Activated naive CD8-positive, alpha-beta T cell treated with anti-CD3 and anti-CD28 coated beads, Interleukin-2, amount 10 ng/mL, durations not matched to agents 7 days and 5 days (primary cell): ENCODE results near the gene RBAK. TPM values are rescaled to one million over a fixed set of nuclear protein-coding genes. Genes with fewer than 3 reads are reported as not detected.
"Not testable (repeated sequence)": the region's sequence is repeated elsewhere in the genome, so short reads cannot be mapped to it uniquely, and the experiment has no call there.

Experiments
- ATAC-seq: fragments of 150-1000 bp; cut with Tn5 transposase; one replicate; pipeline ENCODE4 v1.10.0; 2021; ENCODE audit warnings: low read depth, moderate library complexity
- POLR2A ChIA-PET: fragments of 350-600 bp; sonication (Branson Sonifier 250); formaldehyde crosslinking; loops from one replicate; lab custom pipeline; 2021; ENCODE audit warnings: antibody characterized with exemption; lab: Charles Lee
- DNase-seq: peaks from one replicate; pipeline ENCODE4 v3.0.0; 2021
- H3K27ac Mint-ChIP-seq: one replicate; pipeline ENCODE4 v1.8.0; 2022; ENCODE audit warnings: mild to moderate bottlenecking, mixed read lengths
- H3K27me3 Mint-ChIP-seq: one replicate; pipeline ENCODE4 v1.8.0; 2022; ENCODE audit warnings: mild to moderate bottlenecking, moderate library complexity, mixed read lengths
- H3K36me3 Mint-ChIP-seq: one replicate; pipeline ENCODE4 v1.8.0; 2021; ENCODE audit warnings: mild to moderate bottlenecking, mixed read lengths
- H3K4me1 Mint-ChIP-seq: one replicate; pipeline ENCODE4 v1.8.0; 2021; ENCODE audit warnings: mixed read lengths
- H3K4me3 Mint-ChIP-seq: one replicate; pipeline ENCODE4 v1.8.0; 2022; ENCODE audit warnings: mild to moderate bottlenecking, moderate library complexity, mixed read lengths
- H3K9me3 Mint-ChIP-seq: one replicate; pipeline ENCODE4 v1.8.0; 2021; ENCODE audit warnings: mixed read lengths
- total RNA-seq, 2 experiments: library from RNA; stranded (reverse); gene quantifications; one replicate each; pipeline ENCODE4 v1.2.3, GENCODE V29; 2021

The RBAK gene
- total RNA-seq, 2 experiments from 2014 or later: 17.0 to 17.3 TPM

DNA sequence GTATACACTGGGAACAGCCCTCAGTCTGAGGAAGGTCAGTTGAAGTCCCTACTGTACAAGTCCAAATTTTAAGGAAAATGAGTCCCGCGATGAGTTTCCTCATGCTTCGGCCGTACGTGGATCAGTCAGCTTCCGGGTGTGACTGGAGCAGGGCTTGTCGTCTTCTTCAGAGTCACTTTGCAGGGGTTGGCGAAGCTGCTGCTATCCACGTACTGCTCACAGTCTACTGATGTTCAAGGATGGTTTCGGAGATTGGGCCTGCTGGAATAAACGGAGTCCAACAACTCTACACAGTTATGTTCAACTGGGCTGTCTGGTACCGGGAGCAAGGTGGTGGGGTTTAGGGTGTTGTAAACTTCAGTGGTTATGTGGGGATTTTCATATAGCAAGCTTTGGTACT, 22.0 kb upstream of the RBAK start:
- H3K27ac Mint-ChIP-seq: not testable (repeated sequence)

DNA sequence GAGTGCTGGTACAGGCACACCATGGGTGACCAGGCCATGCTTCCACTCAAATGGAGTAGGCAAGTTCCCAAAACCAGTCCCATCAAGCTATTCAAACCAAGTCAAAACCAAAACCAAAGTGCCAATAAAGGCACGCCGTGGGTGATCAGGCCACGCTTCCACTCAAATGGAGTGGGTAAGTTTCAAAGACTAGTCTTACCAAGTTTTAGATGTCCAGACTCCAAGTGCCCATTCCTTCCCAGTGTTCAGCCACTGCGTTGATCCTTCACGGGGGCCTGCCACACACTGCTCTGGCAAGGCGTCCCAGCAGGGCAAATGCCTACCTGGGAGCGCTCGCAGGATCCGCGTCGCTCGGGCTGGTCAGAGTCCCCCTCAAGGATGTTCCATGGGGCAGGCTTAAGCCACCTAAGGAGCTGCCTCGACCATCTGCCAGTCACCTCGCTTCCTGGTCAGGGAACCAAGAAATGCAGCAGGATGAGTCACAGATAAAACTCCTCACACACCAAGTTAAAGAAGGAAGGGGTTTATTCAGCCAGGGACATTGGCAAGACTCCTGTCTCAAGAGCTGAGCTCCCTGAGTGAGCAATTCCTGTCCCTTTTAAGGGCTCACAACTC, 17.8 kb upstream of the RBAK start:
- H3K27me3 Mint-ChIP-seq, H3K4me1 Mint-ChIP-seq, H3K4me3 Mint-ChIP-seq, H3K9me3 Mint-ChIP-seq, H3K27ac Mint-ChIP-seq, DNase-seq, POLR2A ChIA-PET, ATAC-seq: not testable (repeated sequence)
- H3K36me3 Mint-ChIP-seq: peaks cover 15% of the 10 kb centered on the region

More for the DNA sequence above, 22.0 kb upstream of the RBAK start:
- ATAC-seq, H3K4me3 Mint-ChIP-seq, H3K9me3 Mint-ChIP-seq, DNase-seq, POLR2A ChIA-PET, H3K27me3 Mint-ChIP-seq, H3K4me1 Mint-ChIP-seq: not testable (repeated sequence)
- H3K36me3 Mint-ChIP-seq: peaks cover 23% of the 10 kb centered on the region

DNA sequence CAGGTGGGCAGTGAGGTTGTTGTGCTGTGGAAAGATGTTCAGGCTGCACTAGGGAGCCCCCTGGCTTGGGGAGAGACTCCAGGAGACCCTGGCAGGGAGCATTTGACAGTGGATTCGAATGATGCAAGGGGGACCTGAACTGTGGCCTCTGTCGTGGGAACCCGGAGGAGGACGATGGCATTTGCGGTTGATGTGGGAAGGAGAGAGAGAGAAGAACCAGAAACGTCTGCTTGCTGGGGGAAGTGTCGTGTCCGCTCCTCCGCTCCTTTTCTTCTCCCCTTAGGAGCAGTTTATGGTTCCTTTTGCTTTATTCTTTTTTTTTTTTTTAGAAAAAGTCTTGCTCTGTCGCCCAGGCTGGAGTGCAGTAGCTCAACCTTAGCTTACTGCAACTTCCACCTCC, 12.5 kb upstream of the RBAK start:
- H3K36me3 Mint-ChIP-seq, H3K27me3 Mint-ChIP-seq, H3K27ac Mint-ChIP-seq, DNase-seq, H3K4me3 Mint-ChIP-seq, H3K4me1 Mint-ChIP-seq, H3K9me3 Mint-ChIP-seq, ATAC-seq, POLR2A ChIA-PET: not testable (repeated sequence)

DNA sequence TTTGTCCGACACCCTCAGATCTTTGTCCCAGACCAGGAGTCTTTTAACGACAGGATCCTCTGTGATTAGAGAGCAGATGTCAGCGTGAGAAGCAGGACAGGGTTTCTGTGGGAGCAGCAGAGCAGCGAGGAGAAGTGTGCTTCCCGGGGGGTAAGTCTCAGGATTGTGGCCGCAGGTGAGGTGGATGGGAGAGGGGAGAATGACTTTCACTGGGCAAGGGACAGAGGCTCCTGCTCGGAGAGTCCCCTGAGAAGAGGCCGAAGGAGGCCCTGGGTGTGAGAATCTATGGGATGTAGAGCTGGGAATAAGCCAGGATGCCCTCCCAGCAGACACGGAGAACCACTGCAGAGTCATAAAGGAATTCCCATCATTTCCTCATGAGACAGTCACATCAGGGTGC, 10.4 kb upstream of the RBAK start:
- ATAC-seq: no peak
- no peak for DNase-seq
- H3K27ac Mint-ChIP-seq: no peak overlapping the region
- no peak overlapping the region for H3K4me3 Mint-ChIP-seq
- H3K4me1 Mint-ChIP-seq: no peaks in the 10 kb centered on the region
- no peaks in the 10 kb centered on the region for H3K9me3 Mint-ChIP-seq
- H3K27me3 Mint-ChIP-seq: no peaks in the 10 kb centered on the region
- no peaks in the 10 kb centered on the region for H3K36me3 Mint-ChIP-seq
- POLR2A ChIA-PET: no interaction called here

DNA sequence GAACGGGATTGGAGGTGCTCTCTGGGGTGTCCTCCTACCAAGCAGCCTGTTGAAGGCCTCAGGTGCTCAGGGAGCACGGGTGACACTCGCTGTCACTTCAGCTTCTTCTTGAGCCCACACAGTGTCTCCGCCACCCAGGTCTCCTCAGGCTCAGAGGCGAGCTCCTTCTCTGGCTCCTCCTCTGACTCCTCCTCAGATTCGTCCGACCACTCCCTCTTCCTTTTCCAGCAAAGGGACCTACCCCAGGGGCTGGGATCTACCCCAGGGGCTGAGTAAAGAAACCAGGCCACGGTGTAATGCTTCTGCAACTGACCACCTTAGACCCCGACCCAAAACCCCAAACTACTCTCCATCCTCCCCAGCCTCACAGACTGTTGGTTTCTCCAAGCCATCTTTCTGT, 9.2 kb upstream of the RBAK start:
- H3K36me3 Mint-ChIP-seq: no peaks in the 10 kb centered on the region
- ATAC-seq (no peak), DNase-seq (no peak)
- POLR2A ChIA-PET: no interaction called here
- H3K27ac Mint-ChIP-seq: no peak overlapping the region
- no peak overlapping the region for H3K4me3 Mint-ChIP-seq
- no peaks in the 10 kb centered on the region for H3K9me3 Mint-ChIP-seq
- peaks cover 7% of the 10 kb centered on the region for H3K4me1 Mint-ChIP-seq
- H3K27me3 Mint-ChIP-seq: no peaks in the 10 kb centered on the region

DNA sequence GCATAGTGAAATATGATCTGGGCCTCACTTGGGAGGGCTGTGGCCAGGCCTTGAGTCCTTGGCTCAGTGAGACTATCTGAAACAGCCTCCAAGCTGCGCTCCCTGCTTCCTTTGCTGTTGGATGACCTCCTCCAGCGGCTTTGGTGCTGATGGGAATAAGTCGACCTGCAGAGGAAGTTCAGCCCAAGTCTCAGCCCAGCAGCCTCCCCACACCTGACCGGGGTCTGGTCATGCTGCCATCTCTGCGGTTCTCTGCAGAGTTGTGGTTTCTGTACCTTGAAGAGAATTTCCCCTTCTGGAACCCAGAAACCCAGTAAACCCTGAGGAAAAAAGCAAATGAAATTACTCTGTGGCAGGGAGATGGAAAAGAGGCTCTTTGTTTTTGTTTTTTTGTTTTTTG, 4.6 kb upstream of the RBAK start:
- Mint-ChIP-seq H3K4me1 (peaks cover 14% of the 10 kb centered on the region), H3K27ac (no peak overlapping the region), H3K9me3 (no peaks in the 10 kb centered on the region), H3K27me3 (no peaks in the 10 kb centered on the region), H3K36me3 (peaks cover 4% of the 10 kb centered on the region), H3K4me3 (no peak overlapping the region)
- ATAC-seq (no peak), DNase-seq (peak; percentile 34)
- POLR2A ChIA-PET: no interaction called here

DNA sequence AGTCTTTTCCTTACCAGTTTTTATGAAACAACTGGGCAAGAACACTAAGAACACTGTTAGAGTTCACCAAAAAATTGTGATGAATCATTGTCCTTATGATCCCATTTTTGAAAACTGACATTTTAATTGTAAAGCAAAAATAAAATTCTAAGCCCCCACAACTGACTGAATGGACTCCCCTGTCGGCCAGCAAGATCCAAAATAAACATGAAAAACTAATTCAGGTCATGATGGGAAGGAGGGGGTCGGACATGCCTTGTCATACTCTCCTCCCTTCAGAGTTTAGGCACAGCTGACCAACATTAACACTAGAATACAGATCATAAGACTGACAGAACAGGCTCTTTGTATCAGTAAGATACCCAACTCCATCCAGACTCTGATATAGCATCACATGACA, 2.0 kb upstream of the RBAK start:
- no peaks in the 10 kb centered on the region for H3K9me3 Mint-ChIP-seq
- DNase-seq (no peak), ATAC-seq (no peak)
- peaks cover 17% of the 10 kb centered on the region for H3K36me3 Mint-ChIP-seq
- no peaks in the 10 kb centered on the region for H3K27me3 Mint-ChIP-seq
- H3K27ac Mint-ChIP-seq: no peak overlapping the region
- peaks cover 20% of the 10 kb centered on the region for H3K4me1 Mint-ChIP-seq
- POLR2A ChIA-PET: no interaction called here
- H3K4me3 Mint-ChIP-seq: no peak overlapping the region

DNA sequence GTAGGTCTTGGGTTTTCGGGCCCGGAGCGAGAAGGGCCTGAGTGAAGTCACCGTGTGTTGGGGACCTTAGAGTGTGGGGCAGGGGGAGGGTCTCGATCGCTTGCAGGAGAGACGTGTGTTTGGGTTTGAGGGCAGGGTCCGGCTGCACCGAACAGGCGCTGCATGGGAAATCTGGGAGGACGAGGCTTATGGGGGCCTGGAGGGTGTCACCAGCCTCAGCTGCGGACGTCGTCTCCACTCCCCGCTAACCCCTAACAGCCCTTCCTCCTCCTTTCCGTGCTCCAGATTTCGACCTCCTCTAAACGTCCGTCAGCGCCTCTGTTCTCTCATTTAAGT, 705 bp downstream of the RBAK start:
- ATAC-seq, H3K27me3 Mint-ChIP-seq, H3K9me3 Mint-ChIP-seq, DNase-seq: not testable (repeated sequence)
- POLR2A ChIA-PET: interaction anchor here (1.4 kb wide), 2 partner anchors 13 to 72 kb away, joined by 4 read pairs; no protein-coding TSS in a partner anchor
- H3K4me1 Mint-ChIP-seq: peaks cover 17% of the 10 kb centered on the region
- peak overlapping the region; percentile 98 for H3K4me3 Mint-ChIP-seq
- H3K36me3 Mint-ChIP-seq: peaks cover 40% of the 10 kb centered on the region
- peak overlapping the region; percentile 92 for H3K27ac Mint-ChIP-seq

DNA sequence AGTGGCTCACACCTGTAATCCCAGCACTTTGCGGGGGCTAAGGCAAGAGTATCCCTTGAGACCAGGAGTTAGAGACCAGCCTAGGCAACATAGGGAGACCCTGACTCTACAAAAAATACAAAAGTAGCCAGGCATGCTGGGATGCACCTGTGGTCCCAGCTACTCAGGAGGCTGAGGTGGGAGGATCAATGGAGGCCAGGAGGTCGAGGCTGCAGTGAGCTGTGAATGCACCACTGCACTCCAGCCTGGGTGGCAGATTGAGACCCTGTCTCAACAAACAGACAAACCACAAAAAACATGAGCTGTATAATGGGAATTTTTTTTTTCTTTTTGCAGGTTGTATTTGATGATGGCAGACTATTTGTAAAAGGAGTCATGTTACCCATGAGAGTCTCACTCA, 1.5 kb downstream of the RBAK start:
- ATAC-seq, H3K27me3 Mint-ChIP-seq, DNase-seq, POLR2A ChIA-PET, H3K27ac Mint-ChIP-seq: not testable (repeated sequence)
- H3K4me3 Mint-ChIP-seq: peak overlapping the region; percentile 98
- peaks cover 48% of the 10 kb centered on the region for H3K36me3 Mint-ChIP-seq
- peaks cover 14% of the 10 kb centered on the region for H3K4me1 Mint-ChIP-seq
- H3K9me3 Mint-ChIP-seq: peaks cover 14% of the 10 kb centered on the region

DNA sequence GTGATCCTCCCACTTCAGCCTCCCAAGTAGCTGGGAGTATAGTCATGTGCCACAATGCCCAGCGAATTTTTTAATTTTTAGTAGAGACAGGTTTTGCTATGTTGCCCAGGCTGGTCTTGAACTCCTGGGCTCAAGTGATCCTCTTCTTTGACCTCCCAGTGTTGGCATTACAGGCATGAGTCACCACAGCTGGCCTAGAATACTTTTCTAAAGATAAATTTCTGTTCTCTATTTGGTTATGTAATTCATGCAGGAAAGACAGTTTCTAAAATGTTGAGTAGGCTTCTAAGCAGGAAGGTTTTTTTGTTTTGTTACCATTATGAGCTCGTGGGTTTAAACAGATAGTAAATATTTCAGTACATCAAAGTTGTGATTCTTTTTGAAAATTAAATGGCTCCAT, 5.0 kb downstream of the RBAK start:
- DNase-seq (no peak), ATAC-seq (no peak)
- POLR2A ChIA-PET: no interaction called here

DNA sequence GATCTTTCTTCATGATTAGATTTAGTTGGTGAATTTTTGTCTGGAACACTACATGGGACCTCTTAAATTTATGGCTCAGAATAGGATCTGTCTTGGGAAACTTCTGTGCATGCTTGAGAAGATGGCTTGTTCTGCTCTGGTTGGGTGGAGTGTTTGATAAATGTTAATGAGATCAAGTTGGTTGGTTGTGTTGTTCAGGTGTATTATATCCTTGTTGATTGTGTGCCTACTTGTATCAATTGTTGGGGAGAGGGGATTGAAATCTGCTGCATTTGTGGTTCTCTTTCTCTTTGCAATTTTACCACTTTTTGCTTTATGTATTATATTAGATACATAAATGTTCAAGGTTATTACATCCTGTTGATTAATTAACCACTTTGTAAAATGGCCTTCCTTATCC, 6.1 kb downstream of the RBAK start:
- H3K4me3 Mint-ChIP-seq, ATAC-seq, H3K27me3 Mint-ChIP-seq, DNase-seq, POLR2A ChIA-PET: not testable (repeated sequence)
- Mint-ChIP-seq H3K9me3 (peaks cover 36% of the 10 kb centered on the region), H3K36me3 (peaks cover 84% of the 10 kb centered on the region), H3K27ac (peak overlapping the region; percentile 22), H3K4me1 (peaks cover 11% of the 10 kb centered on the region)

More for the DNA sequence above, 5.0 kb downstream of the RBAK start:
- H3K27ac Mint-ChIP-seq: no peak overlapping the region
- peaks cover 78% of the 10 kb centered on the region for H3K36me3 Mint-ChIP-seq
- H3K27me3 Mint-ChIP-seq: no peaks in the 10 kb centered on the region
- peaks cover 13% of the 10 kb centered on the region for H3K4me1 Mint-ChIP-seq
- no peak overlapping the region for H3K4me3 Mint-ChIP-seq
- peaks cover 31% of the 10 kb centered on the region for H3K9me3 Mint-ChIP-seq

DNA sequence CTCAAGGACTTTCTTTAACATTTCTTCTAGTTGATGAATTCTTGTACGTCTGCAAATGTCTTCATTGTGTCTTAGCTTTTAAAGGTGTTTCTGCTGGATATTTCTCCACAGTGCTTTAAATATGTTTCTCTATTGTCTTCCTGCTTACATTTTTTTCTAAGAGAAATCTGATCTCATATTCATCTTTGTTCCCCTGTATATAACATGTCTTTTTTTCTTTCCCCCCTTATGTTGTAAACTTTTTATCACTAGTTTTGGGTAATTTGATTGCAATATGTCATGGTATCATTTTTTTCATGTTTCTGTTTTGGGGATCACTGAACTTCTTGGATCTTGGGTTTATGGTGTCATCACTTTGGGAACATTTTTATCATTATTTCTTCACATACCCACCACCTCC, 7.5 kb downstream of the RBAK start:
- Mint-ChIP-seq H3K27me3 (no peaks in the 10 kb centered on the region), H3K36me3 (peaks cover 91% of the 10 kb centered on the region), H3K9me3 (peaks cover 44% of the 10 kb centered on the region), H3K4me1 (peaks cover 6% of the 10 kb centered on the region), H3K4me3 (no peak overlapping the region), H3K27ac (no peak overlapping the region)
- no peak for ATAC-seq
- no peak for DNase-seq
- POLR2A ChIA-PET: no interaction called here

DNA sequence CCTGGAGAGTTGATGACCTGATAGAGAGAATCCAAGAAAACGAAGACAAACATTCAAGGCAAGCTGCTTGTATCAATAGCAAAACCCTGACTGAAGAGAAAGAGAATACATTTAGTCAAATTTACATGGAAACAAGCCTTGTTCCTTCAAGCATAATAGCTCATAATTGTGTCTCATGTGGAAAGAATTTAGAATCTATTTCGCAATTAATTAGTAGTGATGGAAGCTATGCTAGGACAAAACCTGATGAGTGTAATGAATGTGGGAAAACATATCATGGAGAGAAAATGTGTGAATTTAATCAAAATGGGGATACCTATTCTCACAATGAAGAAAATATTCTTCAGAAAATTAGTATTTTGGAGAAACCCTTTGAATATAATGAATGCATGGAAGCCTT, 18.0 kb downstream of the RBAK start:
- DNase-seq (no peak), ATAC-seq (no peak)
- Mint-ChIP-seq H3K27me3 (no peaks in the 10 kb centered on the region), H3K4me1 (no peaks in the 10 kb centered on the region), H3K4me3 (no peak overlapping the region), H3K36me3 (peaks cover 97% of the 10 kb centered on the region), H3K9me3 (peaks cover 58% of the 10 kb centered on the region), H3K27ac (no peak overlapping the region)
- POLR2A ChIA-PET: interaction anchor here (0.7 kb wide), 1 partner anchor 56 kb away, joined by 4 read pairs; no protein-coding TSS in a partner anchor

DNA sequence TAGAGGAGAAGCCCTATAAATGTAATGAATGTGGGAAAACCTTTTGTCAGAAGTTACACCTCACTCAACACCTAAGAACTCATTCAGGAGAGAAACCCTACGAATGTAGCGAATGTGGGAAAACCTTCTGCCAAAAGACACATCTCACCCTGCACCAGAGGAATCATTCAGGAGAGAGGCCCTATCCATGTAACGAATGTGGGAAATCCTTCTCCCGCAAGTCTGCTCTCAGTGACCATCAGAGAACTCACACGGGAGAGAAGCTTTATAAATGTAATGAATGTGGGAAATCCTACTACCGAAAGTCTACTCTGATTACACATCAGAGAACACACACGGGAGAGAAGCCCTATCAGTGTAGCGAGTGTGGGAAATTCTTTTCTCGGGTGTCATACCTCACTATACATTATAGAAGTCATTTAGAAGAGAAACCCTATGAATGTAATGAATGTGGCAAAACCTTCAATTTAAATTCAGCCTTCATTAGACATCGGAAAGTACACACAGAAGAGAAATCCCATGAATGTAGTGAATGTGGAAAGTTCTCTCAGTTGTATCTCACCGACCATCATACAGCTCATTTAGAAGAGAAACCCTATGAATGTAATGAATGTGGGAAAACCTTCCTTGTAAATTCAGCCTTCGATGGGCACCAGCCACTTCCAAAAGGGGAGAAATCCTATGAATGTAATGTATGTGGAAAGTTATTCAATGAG, 18.9 kb downstream of the RBAK start:
- H3K9me3 Mint-ChIP-seq: peaks cover 54% of the 10 kb centered on the region
- H3K27me3 Mint-ChIP-seq: no peaks in the 10 kb centered on the region
- DNase-seq: no peak
- H3K4me3 Mint-ChIP-seq: no peak overlapping the region
- ATAC-seq: no peak
- POLR2A ChIA-PET: no interaction called here
- peaks cover 95% of the 10 kb centered on the region for H3K36me3 Mint-ChIP-seq
- no peak overlapping the region for H3K27ac Mint-ChIP-seq
- H3K4me1 Mint-ChIP-seq: no peaks in the 10 kb centered on the region
